Stimulated activated CD4-positive, alpha-beta T cell treated with anti-CD3 and anti-CD28 coated beads, TNF-alpha, amount 100 ng/mL, for 4 hours (primary cell): Measurements from ENCODE around the gene DGKE.

Experiments
- DNase-seq, 3 experiments: peaks; one replicate each; pipeline ENCODE4 v3.0.0-alpha.2; 2020; ENCODE audit warnings: low read depth in 3 of 3

The DGKE gene

GRCh38 chr17:56890906-56891674, 57.1 kb downstream of the DGKE start:
- DNase-seq: no peak

DNA sequence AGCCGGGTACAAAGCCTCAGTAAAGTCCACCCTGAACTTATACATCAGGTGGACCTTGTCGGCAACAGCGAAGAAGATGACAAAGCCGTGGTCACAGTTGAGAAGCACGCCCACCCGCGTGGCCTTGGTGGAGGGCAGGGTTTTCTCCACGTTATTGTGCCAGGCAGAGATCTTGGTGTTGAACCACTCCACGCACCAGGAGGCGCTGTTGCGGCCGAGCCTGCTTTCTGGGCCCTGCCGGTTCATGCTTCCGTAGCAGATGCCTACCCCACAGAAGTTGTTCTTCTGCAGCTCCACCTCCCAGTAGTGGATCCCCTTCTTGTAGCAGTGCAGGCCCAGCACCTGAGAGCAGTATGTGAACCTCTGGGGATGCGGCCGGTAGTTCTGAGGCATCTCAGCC, 57.8 kb downstream of the DGKE start:
- peak; percentile 17 to 31 (median 28) for DNase-seq

DNA sequence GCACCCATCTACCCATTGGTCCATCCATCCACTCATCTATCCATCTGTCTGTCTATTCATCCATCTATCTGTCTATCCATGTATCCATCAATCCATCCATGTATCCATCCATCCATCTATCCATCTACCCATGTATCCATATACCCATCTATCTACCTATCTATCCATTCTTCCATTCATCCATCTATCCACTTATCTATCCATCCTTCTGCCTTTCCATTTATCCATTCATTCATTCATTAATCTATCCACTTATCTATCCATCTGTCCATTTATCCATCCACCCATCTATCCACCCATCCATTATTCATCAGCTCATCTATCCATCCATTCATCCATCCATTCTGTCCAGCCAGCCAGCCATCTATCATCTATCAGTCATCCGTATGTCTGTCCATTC, 58.4 kb downstream of the DGKE start:
- no peak for DNase-seq

- no peak for DNase-seq
These were observed 59.6 kb downstream of the DGKE start for GRCh38 chr17:56893503-56893902.

GRCh38 chr17:56894859-56895455, 61.0 kb downstream of the DGKE start:
- DNase-seq: no peak

- DNase-seq: no peak
These were observed 62.4 kb downstream of the DGKE start for GRCh38 chr17:56896217-56896967.

DNA sequence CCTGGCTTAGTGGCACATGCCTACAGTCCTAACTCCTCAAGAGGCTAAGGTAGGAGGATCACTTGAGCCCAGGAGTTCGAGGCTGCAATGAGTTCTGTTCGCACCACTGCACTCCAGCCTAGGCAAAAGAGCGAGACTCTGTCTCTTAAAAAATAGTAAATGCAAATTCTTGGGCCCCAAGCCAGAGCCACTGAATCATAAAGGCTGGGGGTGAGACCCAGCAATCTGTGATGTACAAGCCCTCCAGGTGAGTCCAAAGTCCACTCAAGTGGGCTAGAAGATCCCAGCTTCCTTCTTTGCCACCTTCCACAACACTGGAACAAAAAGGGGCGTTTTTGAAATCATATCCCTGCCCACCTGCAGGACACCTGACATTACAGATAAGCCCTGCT, 63.0 kb downstream of the DGKE start:
- DNase-seq: no peak

DNA sequence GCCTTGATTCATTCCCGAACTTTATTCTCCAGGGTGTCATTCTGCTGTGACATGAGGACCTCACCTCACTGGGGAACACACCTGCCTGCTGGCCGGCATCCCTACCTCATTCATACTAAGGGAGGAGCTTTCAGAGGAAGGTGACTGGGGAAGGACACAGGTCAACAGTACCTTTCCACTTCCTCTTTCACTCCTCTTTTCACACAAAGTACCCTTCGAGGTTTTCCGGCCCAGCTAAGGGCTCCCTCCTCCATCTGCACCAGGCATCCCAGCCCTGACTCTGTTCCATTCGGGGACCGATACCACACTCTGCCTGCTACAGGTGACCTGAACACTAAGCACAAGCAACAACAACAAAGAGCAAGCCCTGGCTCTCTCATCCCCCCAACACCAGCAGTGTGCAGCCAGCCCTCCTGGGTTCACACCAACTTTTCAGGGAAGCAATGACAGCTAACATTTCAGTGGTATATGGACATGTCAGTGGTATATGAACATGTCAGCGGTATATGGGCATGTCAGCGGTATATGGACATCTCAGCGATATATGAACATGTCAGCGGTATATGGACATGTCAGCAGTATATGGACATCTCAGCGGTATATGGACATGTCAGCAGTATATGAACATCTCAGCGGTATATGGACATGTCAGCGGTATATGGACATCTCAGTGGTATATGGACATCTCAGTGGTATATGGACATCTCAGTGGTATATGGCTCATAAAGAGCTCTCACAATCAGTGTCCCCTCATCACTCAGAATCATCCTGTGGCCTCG, 63.9 kb downstream of the DGKE start:
- DNase-seq: no peak

DNA sequence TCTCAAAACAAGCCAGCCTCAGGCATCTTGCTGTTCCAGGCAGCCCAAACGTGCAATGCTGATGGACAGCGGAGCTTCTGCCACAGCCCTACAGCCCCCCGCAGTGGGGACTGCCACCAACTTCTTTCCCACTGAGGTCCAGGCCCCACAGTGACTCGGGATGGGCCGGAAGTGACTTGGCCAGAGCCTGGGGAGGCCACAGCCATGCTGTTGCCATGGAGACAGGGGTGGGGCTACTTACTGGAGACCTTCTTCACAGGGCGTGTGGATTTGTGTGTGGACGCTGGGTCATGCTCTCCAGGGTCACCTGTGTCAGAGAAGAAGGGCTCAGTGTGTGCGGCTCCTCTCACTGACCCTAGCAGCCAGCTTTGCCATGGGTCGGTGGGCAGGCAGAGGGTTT, 64.9 kb downstream of the DGKE start:
- DNase-seq: no peak

- DNase-seq: no peak
These were observed 65.5 kb downstream of the DGKE start for GRCh38 chr17:56899403-56899802.

GRCh38 chr17:56902348-56902747, 68.4 kb downstream of the DGKE start:
- no peak for DNase-seq

DNA sequence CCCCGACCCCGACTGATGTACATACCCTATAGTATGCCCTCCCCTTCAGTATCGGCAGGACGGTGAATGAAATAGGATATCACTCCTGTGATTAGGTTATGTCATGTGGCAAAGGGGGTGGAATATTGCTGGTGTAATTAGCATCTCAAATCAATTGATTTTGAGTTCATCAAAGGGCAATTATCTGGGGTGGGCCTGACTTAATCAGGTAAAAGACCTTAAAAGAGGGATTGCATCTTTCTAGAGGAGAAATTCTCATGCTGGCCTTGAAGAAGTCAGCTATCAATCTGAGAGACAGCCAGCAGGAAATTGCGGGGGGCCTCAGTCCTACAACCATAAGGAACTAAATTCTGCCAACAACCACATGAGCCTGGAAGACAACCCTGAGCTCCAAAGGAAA, 69.6 kb downstream of the DGKE start:
- DNase-seq: no peak

DNA sequence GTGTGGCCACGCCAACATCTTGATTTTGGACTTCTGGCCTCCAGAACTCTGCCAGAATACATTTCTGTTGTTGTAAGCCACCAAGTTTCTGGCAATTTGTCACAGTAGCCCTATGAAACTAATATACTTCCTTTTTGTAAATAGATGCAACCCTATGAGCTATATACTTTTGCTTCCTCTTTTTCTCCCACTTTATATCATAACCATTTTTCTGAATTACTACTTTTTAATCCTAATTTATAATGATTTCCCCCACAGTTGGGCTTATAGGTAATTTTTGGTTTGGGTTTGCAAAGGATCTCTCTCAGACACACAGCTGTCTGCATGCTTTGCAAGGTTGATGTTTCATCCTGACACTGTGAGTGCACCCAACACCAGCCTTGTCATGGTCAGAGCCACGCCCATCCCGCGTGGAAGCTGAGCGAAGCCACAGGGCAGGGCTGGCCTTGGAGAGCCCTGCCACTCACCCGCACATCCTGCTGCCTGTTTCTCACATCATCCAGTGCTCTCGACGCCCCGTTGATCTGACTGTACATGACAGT, 74.1 kb downstream of the DGKE start:
- no peak for DNase-seq

- no peak for DNase-seq
These were observed 76.0 kb downstream of the DGKE start for GRCh38 chr17:56909742-56910508.

GRCh38 chr17:56910509-56911235, 76.7 kb downstream of the DGKE start:
- DNase-seq: no peak

GRCh38 chr17:56912105-56912999, 78.4 kb downstream of the DGKE start:
- DNase-seq: no peak

GRCh38 chr17:56913000-56913311, 79.0 kb downstream of the DGKE start:
- no peak for DNase-seq

DNA sequence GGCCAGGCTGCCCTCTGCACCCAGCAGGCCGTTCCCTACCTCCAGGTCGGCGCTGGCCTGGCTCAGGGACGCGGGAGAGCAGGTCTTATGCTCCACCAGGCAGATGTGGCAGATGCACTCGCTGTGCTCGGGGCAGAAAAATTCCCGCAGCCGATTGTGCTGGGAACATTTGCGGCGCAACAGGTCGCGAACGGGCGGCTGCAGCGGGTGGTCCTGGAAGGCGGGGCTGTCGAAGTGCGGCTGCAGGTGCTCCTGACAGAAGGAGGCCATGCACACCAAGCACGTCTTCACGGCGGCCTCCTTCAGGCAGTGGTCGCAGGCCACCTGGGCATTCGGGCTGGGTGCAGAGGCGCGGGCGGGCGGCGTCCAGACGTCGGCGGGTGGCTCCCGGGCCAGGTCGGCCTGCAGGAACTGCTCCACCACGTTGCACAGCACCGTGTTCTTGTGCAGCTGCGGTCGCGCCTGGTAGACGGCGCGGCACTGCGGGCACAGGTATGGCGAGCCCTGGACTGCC, 79.5 kb downstream of the DGKE start:
- no peak for DNase-seq

GRCh38 chr17:56913867-56914580, 80.1 kb downstream of the DGKE start, which contains the start of gene TRIM25:
Gene TRIM25 (minus strand): TSS chr17:56914049. CDS start chr17:56913988, 61 bp downstream.
- peak; percentile 81 to 83 (median 83) for DNase-seq
